DMS79 (cell line): Measurements from ENCODE around the gene BCAS3.

Experiments used
- DNase-seq: peaks from one replicate; lab custom pipeline; 2025; lab: John Stamatoyannopoulos, UW

BCAS3 gene

DNA sequence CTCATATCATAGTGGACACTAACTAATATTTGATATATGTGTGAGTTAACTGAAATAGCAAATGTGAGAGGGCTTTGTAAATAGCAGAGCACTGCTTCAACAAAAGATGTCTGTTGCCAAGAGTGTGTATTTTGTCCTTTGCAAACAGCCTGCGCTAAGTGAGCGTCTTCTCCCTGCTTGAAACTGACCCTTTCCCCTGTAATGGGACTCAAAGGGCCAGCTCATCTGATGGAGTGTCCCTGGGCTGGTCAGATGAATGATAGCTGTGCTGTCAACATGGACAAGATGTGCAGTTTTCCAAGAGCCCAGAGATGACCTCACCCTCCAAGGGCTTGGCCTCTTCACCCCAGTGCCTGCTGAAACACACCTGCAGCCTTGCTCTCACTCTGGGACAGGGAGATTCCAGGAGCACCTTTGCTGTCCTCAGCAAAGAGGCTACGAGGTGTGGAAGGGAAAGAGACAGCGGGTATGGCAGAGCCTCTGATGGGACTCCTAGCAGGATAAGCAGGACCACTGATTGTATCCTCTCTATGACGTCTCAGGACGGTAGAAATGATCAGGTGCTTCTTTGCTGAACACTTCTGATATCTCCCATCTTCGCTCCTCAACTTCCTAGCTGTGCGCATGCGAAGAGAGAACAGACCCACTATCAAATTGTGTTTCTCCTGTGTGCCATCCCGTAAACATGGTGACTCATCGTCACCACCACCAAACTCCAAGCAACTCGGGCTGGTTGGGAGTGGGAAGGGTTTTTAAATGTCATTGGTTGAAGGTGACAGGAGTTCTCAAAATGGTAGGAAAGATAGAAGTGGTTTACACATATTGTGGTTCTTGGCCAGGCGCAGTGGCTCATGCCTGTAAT, 686.2 kb downstream of the BCAS3 start:
- DNase-seq, result no peak

DNA sequence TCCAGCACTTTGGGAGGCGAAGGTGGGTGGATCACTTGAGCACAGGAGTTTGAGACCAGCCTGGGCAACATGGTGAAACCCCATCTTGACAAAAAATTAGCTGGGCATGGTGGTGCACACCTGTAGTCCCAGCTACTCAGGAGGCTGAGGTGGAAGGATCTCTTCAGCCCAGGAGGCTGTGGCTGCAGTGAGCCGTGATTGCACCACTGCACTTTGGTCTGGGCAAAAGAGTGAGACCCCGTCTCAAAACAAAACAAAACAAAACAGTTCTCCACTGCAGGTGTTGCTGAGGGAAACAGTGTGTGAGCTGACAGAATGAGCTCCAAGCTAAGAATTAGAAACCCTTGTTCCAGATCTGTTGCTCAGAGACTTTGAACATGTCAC, 686.8 kb downstream of the BCAS3 start:
- DNase-seq, result no peak

DNA sequence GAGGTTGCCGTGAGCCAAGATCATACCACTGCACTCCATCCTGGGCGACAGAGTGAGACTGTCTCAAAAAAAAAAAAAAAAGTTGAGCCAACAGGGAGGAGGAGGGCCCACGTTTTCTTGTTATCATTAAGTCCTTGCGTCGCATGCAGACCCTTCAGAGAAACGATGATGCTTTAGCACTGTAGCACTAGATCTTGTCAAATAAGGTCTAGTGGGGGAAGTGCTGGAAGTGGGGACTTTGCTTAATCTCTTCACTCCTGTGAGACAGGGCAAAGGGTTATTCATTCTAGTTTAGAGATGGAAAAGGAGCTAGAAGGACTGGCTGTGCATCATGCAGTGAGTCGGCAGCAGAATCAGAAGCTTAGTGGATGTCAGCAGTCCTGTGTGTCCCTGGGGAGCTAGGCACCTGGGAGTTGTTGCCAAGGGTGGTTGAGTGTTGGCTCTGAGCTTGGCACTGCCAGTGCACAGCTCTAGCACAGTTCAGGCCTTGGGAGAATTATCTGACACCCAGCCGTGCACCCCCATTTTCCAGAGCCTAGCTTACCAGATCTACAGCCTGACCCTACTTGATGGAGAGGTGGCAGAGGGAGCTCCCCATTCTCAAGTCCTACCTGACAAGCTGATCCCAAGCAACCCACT, 688.5 kb downstream of the BCAS3 start:
- DNase-seq, result no peak

DNA sequence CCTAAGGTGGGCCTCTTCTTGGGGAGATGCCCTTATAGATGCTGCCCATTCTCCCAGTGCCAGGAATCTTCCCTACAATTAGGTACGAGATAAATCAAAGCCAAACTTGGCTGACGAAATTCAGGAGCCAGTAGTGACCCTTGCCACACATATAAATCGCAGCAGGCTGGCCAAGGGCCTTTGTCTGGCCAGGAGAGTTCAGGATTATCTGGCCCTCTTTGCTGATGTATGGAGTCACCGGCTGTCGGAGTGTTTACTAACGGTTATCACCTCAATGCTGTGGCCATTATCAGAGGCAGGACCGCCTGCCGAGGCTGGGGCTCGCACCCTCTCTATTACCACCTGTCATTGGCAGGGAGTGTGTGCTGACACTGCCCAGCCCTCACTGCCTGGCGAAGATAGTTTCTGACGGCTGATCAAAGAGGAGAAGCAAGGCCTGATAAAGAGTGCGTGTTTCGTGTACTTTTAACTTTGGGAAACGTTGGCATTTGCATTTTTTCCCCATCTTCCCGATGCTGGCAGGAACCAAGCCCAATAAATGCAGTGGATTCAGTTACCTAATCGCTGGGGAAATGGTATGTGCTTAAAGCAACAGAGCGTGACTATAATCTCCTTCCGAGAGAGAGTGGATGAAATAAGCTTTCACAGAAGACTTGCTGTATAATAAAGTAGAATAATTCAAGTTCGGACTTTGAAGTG, 689.2 kb downstream of the BCAS3 start:
- no peak for DNase-seq

DNA sequence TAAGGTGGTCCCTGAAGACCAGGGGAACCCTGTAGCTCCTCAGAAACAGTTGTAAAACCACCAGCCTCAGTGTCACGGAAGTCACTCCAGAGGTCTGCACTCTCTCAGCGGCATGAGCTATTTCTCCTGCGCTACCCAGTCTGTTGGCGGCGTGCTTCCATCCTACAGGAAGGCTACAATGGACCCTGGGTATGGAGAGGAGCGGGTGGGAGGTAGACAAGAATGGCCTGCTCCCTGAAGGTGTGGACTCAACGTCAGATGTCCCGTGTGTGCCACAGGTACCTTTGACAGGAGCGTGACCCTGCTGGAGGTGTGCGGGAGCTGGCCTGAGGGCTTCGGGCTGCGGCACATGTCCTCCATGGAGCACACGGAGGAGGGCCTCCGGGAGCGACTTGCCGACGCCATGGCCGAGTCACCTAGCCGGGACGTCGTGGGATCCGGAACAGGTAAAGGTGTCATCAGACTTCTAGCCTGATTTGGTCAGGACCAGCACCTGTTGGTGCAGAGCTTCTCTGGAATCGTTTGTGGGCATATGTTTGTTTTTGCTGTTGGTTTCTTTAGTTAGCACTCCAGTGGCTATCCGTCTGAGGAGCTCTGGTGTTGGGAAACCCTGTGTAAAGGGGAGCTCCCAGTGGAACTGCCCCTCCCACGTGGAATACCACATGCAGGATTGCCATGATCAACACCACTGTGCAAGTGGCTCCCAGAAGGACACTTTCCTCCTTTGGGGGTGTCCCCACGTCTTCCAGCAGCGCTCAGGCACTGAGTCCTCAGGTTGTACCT, 690.6 kb downstream of the BCAS3 start:
- DNase-seq, result no peak

DNA sequence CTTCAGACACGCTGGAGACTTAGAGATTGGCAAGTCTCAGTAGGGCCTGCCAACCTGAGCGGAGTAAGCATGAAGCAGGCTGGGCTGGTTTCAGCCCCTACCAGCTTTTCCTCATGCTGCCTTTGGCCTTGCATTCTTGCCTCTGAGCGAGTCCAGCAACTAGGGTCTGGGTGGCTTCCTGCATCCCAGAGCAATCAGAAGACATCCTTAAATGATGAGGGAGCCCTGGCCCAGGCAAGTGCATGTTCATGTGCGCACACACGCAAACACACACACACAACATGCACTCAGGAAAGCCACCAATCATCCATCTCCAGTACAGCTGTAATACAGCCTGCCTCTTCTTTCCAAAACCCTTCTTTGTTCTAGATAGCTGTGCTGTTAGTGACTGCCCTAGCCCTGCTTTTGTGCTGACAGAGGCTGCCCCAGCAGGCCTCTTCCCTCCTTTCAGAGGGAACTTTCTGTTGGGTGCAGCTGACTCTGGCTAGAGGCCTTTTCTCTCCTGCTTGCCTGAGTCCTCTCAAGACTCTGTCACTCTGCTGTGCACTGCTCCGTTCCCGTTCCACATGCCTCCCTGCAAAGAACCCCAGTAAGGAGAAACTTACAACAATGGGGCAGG, 691.3 kb downstream of the BCAS3 start:
- no peak for DNase-seq

DNA sequence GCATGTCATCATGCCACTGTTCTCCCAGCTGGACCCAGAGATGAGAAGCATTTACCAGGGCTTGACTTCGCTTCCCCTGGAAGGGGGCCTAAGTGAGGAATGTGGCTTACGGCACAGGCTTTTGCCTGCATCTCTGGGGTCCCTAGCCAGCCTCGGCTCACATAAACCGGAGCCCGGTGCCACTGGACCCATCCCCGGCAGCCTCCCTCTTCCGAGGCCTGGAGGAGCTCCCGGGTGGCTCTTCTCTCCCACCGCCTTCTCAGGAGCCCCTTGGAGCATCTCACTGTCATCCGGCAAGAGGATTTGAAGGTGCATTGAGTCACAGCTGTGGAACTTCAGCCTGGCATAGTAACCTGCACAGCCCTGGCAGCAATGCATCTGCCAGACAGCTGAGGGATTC, 692.1 kb downstream of the BCAS3 start:
- no peak for DNase-seq

DNA sequence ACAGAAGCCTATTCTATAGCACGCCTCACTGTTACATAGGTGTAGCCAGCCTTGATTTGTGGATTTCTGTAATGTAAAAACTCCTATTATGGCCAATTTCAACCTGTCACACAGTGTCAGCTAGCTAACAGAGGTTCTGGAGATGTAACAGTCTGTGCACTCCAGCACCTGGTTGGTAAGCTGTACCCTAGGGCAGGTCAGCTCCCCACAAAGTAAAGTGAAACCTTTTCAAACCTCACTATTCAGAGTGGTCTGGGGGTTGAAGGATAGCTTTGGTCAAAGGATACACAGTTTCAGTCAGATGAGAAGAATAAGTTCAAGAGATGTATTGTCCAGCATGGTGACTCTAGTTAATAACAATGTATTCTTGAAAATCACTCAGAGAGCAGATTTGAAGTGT, 693.5 kb downstream of the BCAS3 start:
- no peak for DNase-seq

DNA sequence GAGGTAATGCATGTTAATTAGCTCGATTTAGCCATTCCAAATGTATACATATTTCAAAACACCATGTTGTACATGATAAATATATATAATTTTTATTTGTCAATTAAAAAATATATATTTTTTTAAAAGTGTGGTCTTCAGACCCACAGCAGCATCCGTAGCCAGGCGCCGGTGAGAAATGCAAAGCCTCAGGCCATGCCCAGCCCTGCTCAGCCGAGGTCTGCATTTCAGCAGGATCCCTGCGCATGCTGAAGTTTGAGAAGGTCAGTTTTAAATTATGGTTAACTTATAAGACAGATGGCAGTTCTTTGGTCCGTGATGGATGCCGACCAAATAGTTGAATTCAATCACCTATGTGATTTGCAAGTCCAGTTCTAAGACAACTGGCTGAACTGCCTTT, 694.0 kb downstream of the BCAS3 start:
- DNase-seq, result no peak

DNA sequence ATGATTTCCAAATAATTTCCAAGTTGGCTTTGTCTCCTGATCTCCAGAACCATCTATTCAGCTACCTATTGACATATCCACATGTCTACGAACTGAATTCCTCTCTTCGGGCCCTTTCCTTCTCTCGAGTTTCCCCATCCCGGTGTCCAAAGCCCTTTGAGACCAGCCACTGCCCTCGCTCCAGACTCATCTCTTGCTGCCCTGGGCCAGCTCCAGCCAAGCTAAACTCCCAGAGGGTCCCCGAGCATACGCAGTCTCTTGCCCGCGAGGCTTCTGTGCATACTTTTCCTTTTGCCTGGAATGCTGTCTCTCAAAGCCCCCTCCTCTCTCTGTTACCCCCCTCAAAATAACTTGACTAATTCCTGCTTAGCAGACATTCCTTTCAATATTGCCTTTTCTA, 694.8 kb downstream of the BCAS3 start:
- no peak for DNase-seq

DNA sequence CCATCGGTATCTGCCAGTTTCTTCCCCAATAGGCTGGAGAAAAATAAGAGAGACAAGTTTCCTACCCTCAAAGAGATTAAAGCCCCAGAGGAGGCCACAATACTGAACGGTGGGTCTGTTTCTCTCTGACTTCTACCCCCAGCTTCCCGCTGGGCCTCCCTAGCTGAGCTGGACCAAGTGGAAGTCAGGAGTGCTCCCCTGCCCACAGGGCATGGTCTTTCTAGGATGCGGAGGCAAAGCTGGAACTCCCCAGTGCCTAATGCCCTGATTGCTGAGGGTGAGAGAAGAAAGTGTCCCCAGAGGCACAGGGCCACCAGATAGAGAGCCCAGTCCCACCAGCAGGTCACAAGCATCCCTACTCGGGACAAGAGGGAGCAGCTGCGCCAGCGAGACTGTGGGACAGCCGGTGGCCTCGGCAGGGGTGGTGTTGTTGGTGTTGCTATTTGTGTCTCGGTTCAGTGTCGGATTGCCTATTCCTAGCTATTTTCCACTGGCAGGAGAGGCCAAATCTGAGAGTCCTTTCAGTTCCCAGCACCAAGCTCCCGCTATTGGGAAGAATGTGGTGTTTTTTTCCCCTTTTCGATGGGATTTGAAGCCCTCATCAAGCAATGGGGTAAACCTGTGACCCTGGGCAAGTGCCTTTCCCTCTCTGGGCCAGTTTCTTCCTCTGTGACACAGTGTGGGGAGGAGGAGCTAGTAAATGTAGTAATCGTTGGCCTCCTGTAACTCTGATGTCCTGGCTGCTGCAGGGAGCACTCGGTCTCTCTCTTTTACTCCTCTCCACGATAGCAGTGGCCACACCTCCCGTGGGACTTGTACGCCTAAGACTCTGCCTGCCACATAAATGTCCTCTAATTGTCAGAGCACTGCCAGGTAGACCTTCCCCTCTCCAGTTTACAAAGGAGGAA, 699.5 kb downstream of the BCAS3 start:
- no peak for DNase-seq

DNA sequence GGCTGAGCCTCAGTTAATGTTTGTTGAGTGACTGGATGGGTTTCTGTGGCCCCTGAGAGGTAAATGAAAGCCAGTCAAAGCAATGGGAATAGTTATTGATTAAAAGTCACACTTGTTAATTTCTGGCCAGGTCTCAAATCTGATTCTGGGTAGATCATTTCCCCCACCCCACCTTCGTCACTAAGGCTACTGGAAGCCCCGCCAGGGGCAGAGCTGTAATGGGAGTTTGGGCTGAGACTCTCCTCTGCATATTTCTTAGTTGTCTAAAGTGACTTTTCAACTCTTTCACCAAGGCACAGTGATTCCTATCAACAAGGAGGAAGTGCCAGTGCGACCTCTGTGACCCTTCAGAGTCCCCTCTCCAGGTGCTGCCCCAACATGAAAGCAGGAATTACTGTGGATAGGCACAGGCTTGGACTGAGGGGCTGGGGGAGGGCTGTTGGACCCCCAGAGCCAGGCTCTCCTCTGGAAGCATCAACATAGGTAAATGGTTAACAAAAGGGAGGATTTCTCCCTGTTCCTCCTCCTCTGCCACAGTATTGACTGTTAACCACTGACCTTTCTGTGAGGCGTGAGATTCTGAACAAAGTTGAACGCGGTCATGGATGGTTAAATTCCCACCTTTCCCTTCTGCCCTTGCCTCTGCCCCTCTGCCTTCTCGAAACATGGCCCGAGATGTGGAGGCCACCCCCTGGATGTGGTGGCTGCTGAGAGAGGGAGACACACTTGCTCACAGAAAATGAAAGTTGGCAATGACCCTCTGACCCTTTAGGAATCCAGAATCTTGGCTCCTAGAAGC, 701.2 kb downstream of the BCAS3 start:
- DNase-seq, result no peak

DNA sequence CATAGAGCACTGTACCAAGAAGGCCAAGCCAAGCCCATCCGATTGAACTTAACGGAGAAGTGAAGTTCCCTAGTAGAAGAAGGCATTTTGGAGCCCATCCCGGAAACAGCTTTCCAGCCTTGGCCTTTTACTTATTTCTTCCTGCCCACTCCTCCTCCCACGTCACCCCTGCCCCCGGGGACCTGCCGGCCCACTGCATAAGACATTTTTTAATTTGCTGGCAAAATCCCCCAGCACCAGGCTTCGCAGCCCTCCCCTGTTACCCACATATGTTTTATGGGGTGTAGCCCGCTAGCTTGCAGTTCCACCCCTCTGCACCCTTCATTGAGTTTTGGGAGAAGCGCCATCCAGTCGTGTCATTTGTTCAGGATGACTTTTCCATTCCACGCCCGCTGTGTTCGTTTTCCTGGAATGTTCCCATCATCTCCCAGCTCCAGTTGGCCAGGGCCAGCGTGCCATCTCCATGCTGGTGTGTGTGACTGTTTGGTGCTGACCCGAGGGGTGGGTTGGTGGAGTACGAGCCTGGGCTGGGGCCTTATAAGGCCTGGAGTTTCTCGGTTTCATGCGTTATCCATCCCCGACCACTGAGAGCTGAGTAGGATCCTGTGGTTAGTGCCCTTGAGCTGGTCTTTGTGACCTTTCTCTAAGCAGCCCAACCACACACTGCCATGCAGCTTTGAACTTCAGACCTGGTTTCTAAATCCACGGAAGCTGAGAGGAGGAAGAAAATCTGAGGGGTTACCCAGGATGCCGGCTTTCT, 702.0 kb downstream of the BCAS3 start:
- no peak for DNase-seq

DNA sequence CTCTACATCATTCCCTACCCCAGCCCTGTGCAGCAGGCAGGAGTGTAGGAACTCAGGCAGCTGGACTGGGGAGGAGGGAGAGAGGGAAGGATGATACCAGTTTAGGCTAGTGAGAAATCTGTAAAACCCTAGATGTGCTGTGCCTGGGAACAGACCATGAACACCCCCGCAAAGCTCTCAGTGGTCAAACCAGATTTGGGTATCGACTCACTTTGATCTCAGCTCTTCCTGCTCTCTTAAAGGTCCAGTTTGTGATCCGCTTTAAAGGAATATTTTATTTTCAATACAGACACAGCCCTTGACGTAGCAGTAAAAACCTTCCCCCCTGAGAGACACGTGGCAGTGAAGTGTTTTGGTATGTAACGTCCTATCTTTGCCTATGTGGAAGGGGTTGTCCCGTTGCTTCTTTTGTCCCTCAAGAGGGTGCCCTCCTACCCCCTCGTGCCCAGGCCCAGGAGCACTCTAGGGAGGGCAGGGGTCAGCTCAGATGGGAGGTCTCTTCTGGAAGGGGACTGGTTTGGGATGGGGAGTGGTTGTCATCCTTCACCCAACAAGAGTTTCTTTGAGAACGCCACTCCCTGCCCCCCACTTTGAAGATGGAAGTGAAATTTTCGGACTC, 702.7 kb downstream of the BCAS3 start:
- no peak for DNase-seq

DNA sequence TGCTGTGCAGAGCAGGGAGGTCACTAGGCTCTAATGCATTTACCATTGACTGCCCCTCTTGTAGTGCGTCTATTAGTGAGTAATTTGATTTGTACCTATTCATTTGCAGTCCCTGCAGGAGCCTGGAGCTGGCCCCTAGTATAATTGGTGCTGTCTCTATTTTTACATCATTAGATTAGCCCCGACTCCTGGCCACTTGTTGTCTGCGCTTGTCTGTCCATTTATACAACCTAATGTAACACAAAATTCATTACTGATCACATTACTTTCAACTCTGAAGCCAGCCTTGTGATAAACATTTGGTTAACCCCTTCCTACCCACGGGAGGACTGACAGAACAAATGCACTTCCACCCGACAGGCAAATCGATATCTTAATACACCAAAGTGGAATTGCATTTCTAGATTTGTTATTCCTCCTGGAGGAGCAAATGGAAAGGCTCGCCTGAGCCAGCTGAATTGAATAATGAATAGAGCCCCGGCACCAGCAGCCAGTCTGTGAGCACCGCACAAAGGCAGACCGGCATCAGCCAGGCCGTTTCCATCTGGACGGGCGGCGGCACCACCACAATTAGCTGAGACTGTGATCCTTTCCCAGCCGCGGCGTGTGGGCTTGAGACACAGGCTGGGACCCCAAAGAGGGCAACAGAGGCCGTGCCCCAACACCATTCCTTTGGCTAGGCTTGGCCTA, 703.3 kb downstream of the BCAS3 start:
- DNase-seq, result no peak

DNA sequence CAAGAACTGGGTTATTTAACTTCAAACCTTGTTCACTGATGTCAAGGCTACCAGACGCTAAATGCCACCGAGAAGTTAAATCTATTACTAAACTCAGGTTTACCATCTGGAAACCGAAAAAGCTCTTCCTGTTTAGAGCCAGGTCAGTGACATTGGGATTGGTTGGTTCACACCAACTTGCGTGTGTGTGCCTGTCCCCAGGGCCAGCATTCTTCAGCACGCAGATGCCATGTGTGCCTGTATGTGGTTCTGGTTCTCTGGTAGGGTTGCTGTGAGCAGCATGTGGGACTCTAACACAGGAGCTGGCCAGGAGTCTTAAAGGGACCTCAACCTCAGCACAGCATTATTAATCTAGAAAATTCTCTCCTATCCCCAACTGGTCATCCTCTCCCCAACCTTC, 703.9 kb downstream of the BCAS3 start:
- no peak for DNase-seq

DNA sequence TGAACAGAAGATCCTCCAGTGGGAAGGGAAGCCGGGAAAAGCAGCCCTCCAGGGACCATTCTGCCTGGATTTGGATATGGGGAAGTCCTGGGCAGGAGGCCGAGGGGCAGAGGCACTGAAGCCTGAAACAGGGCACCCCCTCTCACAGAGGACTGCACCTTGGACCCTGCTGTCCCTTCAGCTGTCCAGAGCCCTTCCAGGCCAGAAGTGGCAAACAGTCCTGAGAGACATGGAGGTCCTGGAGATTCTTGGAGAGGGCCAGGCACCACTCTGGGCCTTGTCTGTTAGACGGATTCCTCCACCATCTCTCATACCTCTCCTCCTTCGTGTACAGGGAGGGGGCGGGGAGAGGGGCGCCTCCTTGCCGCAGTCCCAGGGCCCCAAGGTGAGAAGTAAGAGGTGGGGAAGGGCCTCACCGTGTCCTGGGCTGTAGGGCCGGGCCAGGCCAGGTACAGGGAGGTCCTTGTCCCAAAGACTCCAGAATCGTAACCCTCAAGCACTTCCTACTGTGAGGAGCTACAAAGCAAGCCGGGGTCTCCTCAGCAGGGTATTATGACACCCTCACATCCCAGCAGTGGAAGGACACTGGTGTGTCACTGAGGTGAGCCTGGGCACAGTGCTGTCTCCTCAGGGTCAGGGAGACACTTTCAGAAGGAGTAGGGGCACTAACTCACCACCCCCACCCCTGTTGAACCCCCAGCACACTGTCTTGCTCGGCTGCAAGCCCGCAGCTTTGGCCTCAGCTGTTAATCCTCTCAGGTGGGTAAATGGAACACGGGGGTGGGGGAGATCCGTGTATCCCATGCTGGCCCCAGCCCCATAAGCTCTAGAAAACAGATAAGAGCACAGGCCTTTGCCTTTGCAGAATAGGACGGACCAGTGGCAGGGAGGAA, 705.4 kb downstream of the BCAS3 start:
- DNase-seq, result no peak
